HUES6 (cell line): ENCODE data around the gene ELP4.

Source experiments
- H3K27ac ChIP-seq: 2 replicates; pipeline ENCODE4 v1.7.0; 2013; ENCODE audit warnings: low read depth, mild to moderate bottlenecking, low read length, inconsistent platforms
- H3K27me3 ChIP-seq: 2 replicates; pipeline ENCODE4 v1.6.1; 2013; ENCODE audit warnings: low read length; ENCODE audit not compliant: control insufficient read depth, insufficient read depth
- H3K36me3 ChIP-seq: 2 replicates; pipeline ENCODE4 v1.6.1; 2013; ENCODE audit warnings: low read length; ENCODE audit not compliant: control insufficient read depth, insufficient read depth
- H3K4me1 ChIP-seq: 2 replicates; pipeline ENCODE4 v1.6.1; 2013; ENCODE audit warnings: low read length; ENCODE audit not compliant: control insufficient read depth, insufficient read depth
- H3K4me3 ChIP-seq: 2 replicates; pipeline ENCODE4 v1.5.1; 2013; ENCODE audit warnings: low read depth, low read length
- H3K9ac ChIP-seq: one replicate; pipeline ENCODE4 v1.6.1; 2013; ENCODE audit warnings: mild to moderate bottlenecking, low read length
- H3K9me3 ChIP-seq: 2 replicates; pipeline ENCODE4 v1.6.1; 2013; ENCODE audit warnings: low read depth, low read length; ENCODE audit not compliant: control insufficient read depth, insufficient read depth

ELP4 gene

GRCh38 chr11:31699066-31699465 is 189.5 kb downstream of the ELP4 start:
- H3K4me3 ChIP-seq: no peak overlapping the region
- no peaks in the 10 kb centered on the region for H3K36me3 ChIP-seq
- H3K27me3 ChIP-seq: no peaks in the 10 kb centered on the region
- no peaks in the 10 kb centered on the region for H3K9me3 ChIP-seq
- no peak overlapping the region for H3K9ac ChIP-seq
- no peaks in the 10 kb centered on the region for H3K4me1 ChIP-seq
- no peak overlapping the region for H3K27ac ChIP-seq

GRCh38 chr11:31702966-31703365 is 193.4 kb downstream of the ELP4 start:
- no peak overlapping the region for H3K9ac ChIP-seq
- no peak overlapping the region for H3K27ac ChIP-seq
- no peaks in the 10 kb centered on the region for H3K9me3 ChIP-seq
- no peaks in the 10 kb centered on the region for H3K36me3 ChIP-seq
- no peaks in the 10 kb centered on the region for H3K4me1 ChIP-seq
- H3K4me3 ChIP-seq: no peak overlapping the region
- no peaks in the 10 kb centered on the region for H3K27me3 ChIP-seq

GRCh38 chr11:31706357-31706756 is 196.8 kb downstream of the ELP4 start:
- no peak overlapping the region for H3K27ac ChIP-seq
- no peaks in the 10 kb centered on the region for H3K4me1 ChIP-seq
- no peaks in the 10 kb centered on the region for H3K9me3 ChIP-seq
- H3K27me3 ChIP-seq: no peaks in the 10 kb centered on the region
- no peaks in the 10 kb centered on the region for H3K36me3 ChIP-seq
- no peak overlapping the region for H3K4me3 ChIP-seq
- H3K9ac ChIP-seq: no peak overlapping the region

- Histone ChIP-seq H3K4me3 (no peak overlapping the region), H3K36me3 (no peaks in the 10 kb centered on the region), H3K9ac (no peak overlapping the region), H3K4me1 (0 out of 2 replicates have a peak, but pooled peaks cover 3% of the 10 kb centered on the region), H3K9me3 (peaks cover 5% of the 10 kb centered on the region; the same call in 1 of the 2 replicates), H3K27ac (no peak overlapping the region), H3K27me3 (no peaks in the 10 kb centered on the region)
Measured at GRCh38 chr11:31711137-31711536, 201.6 kb downstream of the ELP4 start.

- no peak overlapping the region for H3K4me3 ChIP-seq
- H3K36me3 ChIP-seq: no peaks in the 10 kb centered on the region
- peaks cover 5% of the 10 kb centered on the region; the same call in 1 of the 2 replicates for H3K9me3 ChIP-seq
- H3K9ac ChIP-seq: no peak overlapping the region
- H3K27ac ChIP-seq: no peak overlapping the region
- H3K4me1 ChIP-seq: 0 out of 2 replicates have a peak, but pooled peaks cover 3% of the 10 kb centered on the region
- no peaks in the 10 kb centered on the region for H3K27me3 ChIP-seq
Measured at GRCh38 chr11:31712851-31713250, 203.3 kb downstream of the ELP4 start.

- Histone ChIP-seq H3K9me3 (peaks cover 5% of the 10 kb centered on the region; the same call in 1 of the 2 replicates), H3K4me3 (no peak overlapping the region), H3K4me1 (peaks cover 3% of the 10 kb centered on the region; the same call in 1 of the 2 replicates), H3K27me3 (no peaks in the 10 kb centered on the region), H3K9ac (no peak overlapping the region), H3K36me3 (no peaks in the 10 kb centered on the region), H3K27ac (no peak overlapping the region)
Measured at GRCh38 chr11:31714840-31715239, 205.3 kb downstream of the ELP4 start.

- peaks cover 5% of the 10 kb centered on the region; the same call in 1 of the 2 replicates for H3K4me1 ChIP-seq
- H3K9ac ChIP-seq: no peak overlapping the region
- no peak overlapping the region for H3K27ac ChIP-seq
- no peaks in the 10 kb centered on the region for H3K9me3 ChIP-seq
- H3K4me3 ChIP-seq: no peak overlapping the region
- no peaks in the 10 kb centered on the region for H3K27me3 ChIP-seq
- H3K36me3 ChIP-seq: no peaks in the 10 kb centered on the region
Measured at GRCh38 chr11:31720225-31720624, 210.7 kb downstream of the ELP4 start.

GRCh38 chr11:31720671-31721365 is 211.3 kb downstream of the ELP4 start:
- H3K9me3 ChIP-seq: no peaks in the 10 kb centered on the region
- peaks cover 5% of the 10 kb centered on the region; the same call in 1 of the 2 replicates for H3K4me1 ChIP-seq
- no peaks in the 10 kb centered on the region for H3K36me3 ChIP-seq
- no peak overlapping the region for H3K27ac ChIP-seq
- no peaks in the 10 kb centered on the region for H3K27me3 ChIP-seq
- no peak overlapping the region for H3K4me3 ChIP-seq
- H3K9ac ChIP-seq: no peak overlapping the region

- Histone ChIP-seq H3K27me3 (no peaks in the 10 kb centered on the region), H3K9ac (no peak overlapping the region), H3K27ac (no peak overlapping the region), H3K4me1 (peaks cover 5% of the 10 kb centered on the region; the same call in 1 of the 2 replicates), H3K9me3 (no peaks in the 10 kb centered on the region), H3K4me3 (no peak overlapping the region), H3K36me3 (no peaks in the 10 kb centered on the region)
Measured at GRCh38 chr11:31722754-31723153, 213.2 kb downstream of the ELP4 start.

GRCh38 chr11:31725176-31725575 is 215.6 kb downstream of the ELP4 start:
- H3K27ac ChIP-seq: no peak overlapping the region
- H3K36me3 ChIP-seq: no peaks in the 10 kb centered on the region
- H3K4me1 ChIP-seq: peaks cover 5% of the 10 kb centered on the region; the same call in 1 of the 2 replicates
- no peaks in the 10 kb centered on the region for H3K9me3 ChIP-seq
- no peak overlapping the region for H3K9ac ChIP-seq
- H3K4me3 ChIP-seq: no peak overlapping the region
- H3K27me3 ChIP-seq: no peaks in the 10 kb centered on the region

- no peaks in the 10 kb centered on the region for H3K36me3 ChIP-seq
Measured at GRCh38 chr11:31728432-31728831, 218.9 kb downstream of the ELP4 start.

More at GRCh38 chr11:31728432-31728831, 218.9 kb downstream of the ELP4 start:
- Histone ChIP-seq H3K9me3 (peaks cover 11% of the 10 kb centered on the region; the same call in 1 of the 2 replicates), H3K4me3 (no peak overlapping the region), H3K27ac (no peak overlapping the region), H3K4me1 (no peaks in the 10 kb centered on the region), H3K9ac (no peak overlapping the region), H3K27me3 (no peaks in the 10 kb centered on the region)
